Activated gamma-delta T cell treated with Interleukin-2 at 50 U/mL for 16 hours (primary cell): Measurements from ENCODE around the gene BTNL9.
"Not testable (repeated sequence)": the region's sequence is repeated elsewhere in the genome, so short reads cannot be mapped to it uniquely, and the experiment has no call there.

ENCODE experiments used
- DNase-seq: peaks from one replicate; pipeline ENCODE4 v3.0.0-alpha.2; 2020

The BTNL9 gene

DNA sequence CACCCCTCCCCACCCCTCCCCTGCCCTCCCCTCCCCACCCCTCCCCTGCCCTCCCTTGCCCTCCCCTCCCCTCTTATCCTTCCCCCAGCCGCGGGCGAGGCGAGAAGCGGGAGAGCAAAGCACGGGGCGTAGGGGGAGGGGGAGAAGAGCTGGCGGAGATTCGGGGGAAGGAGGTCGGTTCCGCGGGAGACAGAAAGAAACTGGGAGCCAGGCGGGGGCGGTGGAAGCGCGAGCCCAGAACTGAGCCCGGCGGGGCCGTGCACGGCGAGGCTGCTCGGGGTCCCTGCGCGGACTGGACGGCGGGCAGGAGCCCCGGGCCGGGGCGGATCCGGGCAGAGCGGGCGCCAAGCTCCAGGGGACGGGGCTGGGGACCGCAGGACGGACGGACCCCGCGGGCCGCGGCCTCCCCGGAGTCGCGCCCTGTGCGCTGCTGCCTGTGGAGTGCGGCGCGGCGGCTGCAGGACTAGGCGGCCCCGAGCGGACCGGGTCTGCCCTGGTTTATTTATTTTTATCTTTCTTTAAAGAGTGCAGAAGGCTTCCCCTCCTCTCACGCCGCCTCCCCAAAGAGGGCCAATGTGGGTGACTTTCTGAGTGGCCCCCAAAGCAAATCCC lies 61.1 kb downstream of the BTNL9 start:
- not testable (repeated sequence) for DNase-seq

DNA sequence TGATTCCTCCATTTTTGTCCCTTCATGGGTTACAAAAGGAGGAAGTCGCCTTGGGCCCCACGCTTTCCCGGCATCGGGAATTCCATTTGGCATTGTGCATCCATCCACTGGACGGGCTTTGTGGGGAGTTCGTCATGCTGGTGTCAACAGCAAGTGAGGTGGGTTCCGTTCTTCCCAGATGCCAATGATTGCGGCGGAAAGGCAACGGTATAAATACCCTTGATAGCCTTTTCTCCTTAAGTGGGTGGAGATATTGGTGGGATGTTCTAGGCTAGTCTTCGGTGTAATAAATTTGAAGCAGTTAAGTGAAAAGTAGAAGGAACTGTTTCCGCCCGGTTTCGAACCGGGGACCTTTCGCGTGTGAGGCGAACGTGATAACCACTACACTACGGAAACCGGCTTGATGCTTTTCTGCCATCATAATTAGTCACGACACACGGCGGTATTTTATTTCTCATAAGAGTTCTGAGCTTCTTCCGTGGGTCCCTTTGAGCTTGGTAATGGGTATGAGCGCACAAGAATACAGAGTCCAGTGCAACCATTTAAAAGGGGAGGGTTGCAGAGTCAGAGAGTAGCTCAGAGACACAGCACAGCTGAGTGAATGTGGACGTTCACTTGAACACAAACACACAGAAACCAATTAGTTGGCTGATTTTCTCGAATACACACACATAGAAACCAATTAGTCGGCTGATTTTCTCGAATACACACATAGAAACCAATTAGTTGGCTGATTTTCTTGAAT lies 62.0 kb downstream of the BTNL9 start:
- DNase-seq: not testable (repeated sequence)

DNA sequence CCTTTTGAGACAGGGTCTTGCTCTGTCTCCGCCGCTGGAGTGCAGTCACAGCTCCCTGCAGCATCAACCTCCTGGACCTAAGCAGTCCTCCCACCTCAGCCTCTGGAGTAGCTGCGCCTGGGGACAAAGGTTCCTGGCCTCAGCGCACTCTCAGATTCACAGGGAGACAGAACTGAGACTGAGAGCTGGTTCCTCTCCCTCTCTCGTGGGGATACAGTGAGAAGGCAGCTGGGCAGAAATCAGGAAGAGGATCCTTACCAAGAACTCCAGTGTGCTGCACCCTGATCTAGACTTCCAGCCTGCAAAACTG lies 64.1 kb downstream of the BTNL9 start:
- not testable (repeated sequence) for DNase-seq

DNA sequence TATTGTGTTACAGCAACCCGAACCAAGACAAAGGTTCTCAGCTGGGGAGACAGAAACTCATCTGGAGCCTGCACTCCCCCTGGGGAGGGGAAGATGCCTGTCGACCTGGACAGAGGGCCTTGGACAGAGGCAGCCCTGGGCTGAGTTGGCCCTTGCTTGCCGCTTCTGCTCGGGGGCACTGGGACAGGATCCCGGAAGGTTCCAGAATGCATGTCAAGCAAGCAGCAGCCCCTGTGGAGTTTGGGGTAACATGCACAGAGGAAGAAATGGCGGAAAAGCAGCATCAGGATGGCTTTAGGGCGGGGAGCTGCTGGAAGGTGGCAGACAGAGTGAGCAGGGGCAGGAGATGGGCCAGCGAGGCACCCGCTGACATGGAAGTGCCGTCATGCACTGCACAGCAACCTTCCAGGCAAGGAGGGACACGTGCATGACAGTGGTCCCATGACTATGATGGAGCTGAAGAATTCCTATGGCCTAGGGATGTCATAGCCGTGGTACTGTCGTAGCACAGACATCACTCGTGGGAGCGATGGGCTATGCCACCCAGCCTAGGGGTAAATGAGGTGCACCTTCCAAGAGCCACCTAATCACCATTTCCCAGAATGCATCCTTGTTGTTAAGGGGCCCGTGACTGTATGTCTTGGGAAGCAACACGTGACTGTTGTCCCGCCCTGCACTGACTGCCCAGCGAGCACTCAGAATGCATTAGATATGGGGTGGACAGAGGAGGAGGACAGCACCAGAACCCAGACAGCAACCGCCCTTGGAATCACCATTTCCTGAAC lies 64.7 kb downstream of the BTNL9 start:
- DNase-seq: not testable (repeated sequence)

DNA sequence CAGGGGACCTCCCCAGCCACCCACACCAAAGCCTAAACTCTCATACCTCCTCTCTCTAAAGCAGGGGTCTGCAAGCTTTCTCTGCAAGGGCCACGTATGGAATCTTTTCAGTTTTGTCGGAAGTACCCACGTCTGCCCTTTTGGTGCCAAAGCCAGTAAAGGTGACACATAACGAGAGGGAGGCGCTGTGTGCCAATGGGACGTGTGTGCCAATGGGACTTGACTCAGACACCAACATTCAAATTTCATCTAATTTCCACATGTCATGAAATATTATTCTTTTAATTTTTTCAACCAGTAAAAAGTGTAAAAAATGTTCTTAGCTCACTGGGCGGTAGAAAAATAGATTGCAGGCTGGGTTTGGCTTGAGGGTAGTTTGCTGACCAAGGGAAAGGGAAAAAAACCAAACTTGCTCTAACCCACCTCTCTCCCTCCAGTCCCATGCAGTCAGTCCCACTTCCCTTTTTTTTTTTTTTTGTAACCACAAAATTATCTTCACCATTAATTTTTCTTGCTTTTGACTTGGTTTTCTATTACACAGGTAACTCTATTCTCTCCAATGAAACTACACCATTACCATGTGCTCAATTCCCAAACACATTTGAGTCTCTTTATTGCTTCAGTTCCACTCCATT lies 65.4 kb downstream of the BTNL9 start:
- DNase-seq: no peak

DNA sequence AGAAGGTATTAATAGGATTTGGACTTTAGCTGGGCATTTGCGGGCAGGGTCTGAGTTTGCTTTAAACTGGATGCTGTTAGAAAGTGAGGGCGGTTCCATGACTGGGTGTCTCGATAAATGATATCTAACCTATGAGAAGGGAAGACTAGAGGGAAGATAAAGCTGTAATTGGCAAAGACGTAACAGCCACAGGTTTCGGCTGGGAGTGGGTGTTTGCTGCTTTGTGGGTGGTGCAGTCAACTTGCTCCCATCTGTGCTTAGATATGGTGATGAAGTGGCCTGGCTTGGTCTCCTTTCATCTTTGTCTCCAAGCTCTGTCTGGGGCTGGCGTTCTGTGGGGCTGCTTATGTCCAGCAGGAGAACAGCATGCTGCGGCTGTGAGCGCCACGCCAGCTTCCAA lies 67.6 kb downstream of the BTNL9 start:
- DNase-seq: no peak

DNA sequence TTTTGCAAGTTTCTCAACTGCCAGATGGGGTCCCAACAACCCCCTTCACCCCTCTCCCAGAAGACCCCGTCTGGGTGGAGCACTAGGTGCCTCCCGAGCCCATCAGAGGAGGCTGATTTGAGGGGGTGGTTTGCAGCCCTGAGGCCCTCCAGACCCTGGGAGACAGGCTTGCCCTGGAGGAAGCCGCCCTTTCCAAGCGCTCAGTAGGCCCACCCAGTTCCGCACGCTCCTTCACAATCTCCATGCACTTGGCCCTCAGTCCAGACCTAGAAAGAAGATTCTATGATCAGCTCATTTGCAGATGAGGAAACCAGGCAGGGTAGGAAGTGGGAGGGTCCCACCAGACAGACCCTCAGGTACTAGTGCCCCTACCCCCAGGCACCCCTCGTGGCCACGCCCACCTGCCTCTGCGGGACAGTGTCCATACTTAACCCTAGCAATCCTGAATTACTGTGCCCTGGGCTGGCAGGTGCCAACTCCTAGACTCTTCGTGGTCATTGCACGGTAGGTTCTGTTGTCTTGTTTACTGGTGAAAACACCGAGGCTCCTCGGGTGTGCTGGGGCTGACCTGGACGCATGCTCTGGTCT lies 68.6 kb downstream of the BTNL9 start:
- DNase-seq: no peak

DNA sequence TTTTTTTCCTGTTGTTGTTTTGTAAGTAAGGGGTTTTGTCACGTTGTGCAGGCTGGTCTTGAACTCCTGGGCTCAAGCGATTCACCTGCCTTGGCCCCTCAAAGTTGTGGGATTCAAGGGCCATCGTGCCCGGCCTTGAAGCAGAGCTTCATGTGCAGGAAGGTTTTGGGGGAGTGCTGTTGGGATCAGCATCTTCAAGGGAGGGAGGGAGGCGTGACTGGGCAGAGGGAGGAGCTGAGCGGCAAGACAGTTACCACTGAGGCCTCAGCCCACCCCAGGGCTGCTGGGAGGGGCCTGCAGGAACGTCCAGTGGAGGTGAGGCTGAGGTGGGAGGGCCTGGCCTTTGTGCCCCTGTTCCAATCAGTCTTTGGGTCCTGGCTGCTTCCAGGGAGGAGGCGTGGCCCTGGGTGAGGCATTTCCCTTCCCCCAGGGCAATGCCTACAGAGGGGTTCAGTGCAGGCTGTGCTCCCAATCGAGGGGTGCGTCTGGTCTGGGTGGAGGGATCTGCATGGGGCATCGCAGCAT lies 69.5 kb downstream of the BTNL9 start:
- DNase-seq: no peak

DNA sequence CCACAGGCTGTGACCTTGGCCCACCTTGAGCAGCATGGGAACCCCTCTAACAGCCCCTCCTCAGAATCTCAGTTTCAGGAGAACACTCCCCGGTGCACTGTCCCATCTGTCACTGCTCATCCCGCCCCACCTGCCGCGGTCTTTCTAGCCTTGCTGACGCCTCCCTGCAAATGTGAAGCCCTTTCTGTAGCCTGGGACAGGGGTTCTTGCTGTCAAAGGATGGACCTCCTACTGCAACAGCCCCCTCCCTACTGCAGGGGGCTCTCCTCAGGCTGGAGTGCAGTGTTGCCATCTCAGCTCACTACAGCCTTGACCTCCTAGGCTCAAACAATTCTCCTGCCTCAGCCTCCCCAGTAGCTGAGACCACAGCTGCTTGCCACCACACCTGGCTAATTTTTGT lies 70.9 kb downstream of the BTNL9 start:
- no peak for DNase-seq
